ENCODE measurements around the gene TOGARAM2. TPM values are rescaled to one million over a fixed set of nuclear protein-coding genes. Genes with fewer than 3 reads are reported as not detected.

The TOGARAM2 gene
- total RNA-seq, 1 donor from 2014 or later = 0.72 TPM

GRCh38 chr2:29053670-29054400 is 72.7 kb downstream of the TOGARAM2 start:
- Mint-ChIP-seq H3K4me1 (ENCODE audit: low read depth) (peaks cover 9% of the 10 kb centered on the region), H3K27me3 (ENCODE audit: low read depth) (no peaks in the 10 kb centered on the region), H3K4me3 (ENCODE audit: unreplicated experiment) (no peak overlapping the region), H3K9me3 (ENCODE audit: low read depth) (no peaks in the 10 kb centered on the region), H3K27ac (ENCODE audit: unreplicated experiment) (no peak overlapping the region), H3K36me3 (ENCODE audit: low read depth) (no peaks in the 10 kb centered on the region)
- no peak for DNase-seq (ENCODE audit: low spot score)
- peak; percentile 34 for TF ChIP-seq CTCF (IDR thresholded peaks at IDR 0.05)

- H3K27ac Mint-ChIP-seq (ENCODE audit: unreplicated experiment) = no peak overlapping the region
- H3K4me3 Mint-ChIP-seq (ENCODE audit: unreplicated experiment) = no peak overlapping the region
Observed at GRCh38 chr2:29054430-29054829, 73.3 kb downstream of the TOGARAM2 start.

GRCh38 chr2:29055601-29056000 is 74.5 kb downstream of the TOGARAM2 start:
- Mint-ChIP-seq H3K4me3 (ENCODE audit: unreplicated experiment) (no peak overlapping the region), H3K36me3 (ENCODE audit: low read depth) (no peaks in the 10 kb centered on the region), H3K4me1 (ENCODE audit: low read depth) (peaks cover 9% of the 10 kb centered on the region), H3K9me3 (ENCODE audit: low read depth) (no peaks in the 10 kb centered on the region), H3K27me3 (ENCODE audit: low read depth) (peaks cover 6% of the 10 kb centered on the region), H3K27ac (ENCODE audit: unreplicated experiment) (no peak overlapping the region)
- DNase-seq (ENCODE audit: low spot score) = no peak
- no peak for TF ChIP-seq CTCF (IDR thresholded peaks at IDR 0.05)

More at GRCh38 chr2:29054430-29054829, 73.3 kb downstream of the TOGARAM2 start:
- DNase-seq (ENCODE audit: low spot score) = no peak
- H3K9me3 Mint-ChIP-seq (ENCODE audit: low read depth) = no peaks in the 10 kb centered on the region
- peaks cover 9% of the 10 kb centered on the region for H3K4me1 Mint-ChIP-seq (ENCODE audit: low read depth)
- H3K27me3 Mint-ChIP-seq (ENCODE audit: low read depth) = peaks cover 1% of the 10 kb centered on the region
- TF ChIP-seq CTCF (IDR thresholded peaks at IDR 0.05) = no peak
- no peaks in the 10 kb centered on the region for H3K36me3 Mint-ChIP-seq (ENCODE audit: low read depth)

- Mint-ChIP-seq H3K27me3 (ENCODE audit: low read depth) (peaks cover 6% of the 10 kb centered on the region), H3K36me3 (ENCODE audit: low read depth) (no peaks in the 10 kb centered on the region), H3K4me3 (ENCODE audit: unreplicated experiment) (no peak overlapping the region), H3K4me1 (ENCODE audit: low read depth) (peaks cover 9% of the 10 kb centered on the region), H3K27ac (ENCODE audit: unreplicated experiment) (no peak overlapping the region), H3K9me3 (ENCODE audit: low read depth) (no peaks in the 10 kb centered on the region)
- DNase-seq (ENCODE audit: low spot score) = no peak
- no peak for TF ChIP-seq CTCF (IDR thresholded peaks at IDR 0.05)
Observed at GRCh38 chr2:29056452-29056851, 75.4 kb downstream of the TOGARAM2 start.

GRCh38 chr2:29057006-29057405 is 75.9 kb downstream of the TOGARAM2 start:
- Mint-ChIP-seq H3K27me3 (ENCODE audit: low read depth) (peaks cover 6% of the 10 kb centered on the region), H3K9me3 (ENCODE audit: low read depth) (no peaks in the 10 kb centered on the region), H3K4me3 (ENCODE audit: unreplicated experiment) (no peak overlapping the region), H3K27ac (ENCODE audit: unreplicated experiment) (no peak overlapping the region), H3K4me1 (ENCODE audit: low read depth) (peaks cover 9% of the 10 kb centered on the region), H3K36me3 (ENCODE audit: low read depth) (no peaks in the 10 kb centered on the region)
- TF ChIP-seq CTCF (IDR thresholded peaks at IDR 0.05) = no peak
- DNase-seq (ENCODE audit: low spot score) = no peak

Measured in chondrocyte (in vitro differentiated cells).